Mucosa of stomach (tissue), 1 donor: ENCODE results near the gene SH3PXD2A.

ENCODE experiments used
- H3K27me3 ChIP-seq: one replicate; pipeline ENCODE4 v1.7.0; 2013; ENCODE audit warnings: mild to moderate bottlenecking, low read length; ENCODE audit not compliant: control insufficient read depth, insufficient read depth
- H3K36me3 ChIP-seq: one replicate; pipeline ENCODE4 v1.7.0; 2013; ENCODE audit warnings: low read length; ENCODE audit not compliant: control insufficient read depth, insufficient read depth
- H3K4me1 ChIP-seq: one replicate; pipeline ENCODE4 v1.7.0; 2013; ENCODE audit warnings: mild to moderate bottlenecking, low read length; ENCODE audit not compliant: control insufficient read depth, insufficient read depth
- H3K4me3 ChIP-seq: one replicate; pipeline ENCODE4 v1.7.0; 2013; ENCODE audit warnings: low read length
- H3K9ac ChIP-seq: one replicate; pipeline ENCODE4 v1.7.0; 2013; ENCODE audit warnings: mild to moderate bottlenecking, low read length, moderate library complexity
- H3K9me3 ChIP-seq: one replicate; pipeline ENCODE4 v1.7.0; 2013; ENCODE audit warnings: mild to moderate bottlenecking, low read length, moderate library complexity; ENCODE audit not compliant: control insufficient read depth
- donor health status: Pancreatic carcinoma.

SH3PXD2A gene

DNA sequence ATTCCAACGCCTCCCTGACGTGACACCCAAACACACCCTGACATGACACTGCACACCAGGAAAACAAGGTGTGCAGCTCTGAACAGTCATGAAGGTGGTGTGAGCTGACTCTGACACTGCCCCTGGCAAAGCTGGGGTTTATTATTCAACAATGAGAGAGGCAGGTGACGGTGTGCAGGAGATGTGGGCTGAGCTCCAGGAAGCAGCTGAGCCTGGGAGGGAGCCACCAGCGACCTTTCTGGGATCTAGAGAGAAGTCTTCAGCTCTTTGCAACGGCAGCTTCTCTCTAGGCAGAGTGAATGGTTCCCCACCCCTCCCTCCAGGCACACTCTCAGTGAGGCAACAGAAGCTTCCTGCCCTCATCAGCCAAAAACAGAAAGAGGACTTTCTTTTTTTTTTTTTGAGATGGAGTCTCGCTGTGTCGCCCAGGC, 65.6 kb downstream of the SH3PXD2A start:
- Histone ChIP-seq H3K27me3 (no peaks in the 10 kb centered on the region), H3K4me1 (peaks cover 76% of the 10 kb centered on the region), H3K4me3 (no peak overlapping the region), H3K9ac (no peak overlapping the region), H3K9me3 (no peaks in the 10 kb centered on the region), H3K36me3 (no peaks in the 10 kb centered on the region)

DNA sequence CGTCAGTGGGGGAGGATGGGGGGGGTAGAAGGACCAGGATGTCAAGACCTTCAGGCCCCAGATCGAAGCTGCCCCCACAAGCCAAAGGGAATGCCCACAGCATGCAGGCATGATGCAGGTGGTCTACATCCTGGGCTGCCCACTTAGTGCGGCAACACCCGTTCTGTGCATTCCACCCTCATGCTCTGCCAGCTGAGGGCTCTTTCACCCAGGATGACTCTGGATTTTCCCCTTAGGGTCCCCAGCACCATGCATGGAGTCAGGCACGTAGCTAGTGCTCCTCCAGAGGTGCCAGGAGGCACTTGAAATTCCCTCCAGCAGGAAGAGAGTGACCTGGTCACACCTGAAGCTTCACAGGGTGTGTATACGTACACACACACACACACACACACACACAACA, 66.2 kb downstream of the SH3PXD2A start:
- peak overlapping the region; percentile 8 for H3K9ac ChIP-seq
- no peaks in the 10 kb centered on the region for H3K36me3 ChIP-seq
- H3K4me1 ChIP-seq, result peaks cover 76% of the 10 kb centered on the region
- no peaks in the 10 kb centered on the region for H3K27me3 ChIP-seq
- no peak overlapping the region for H3K4me3 ChIP-seq
- no peaks in the 10 kb centered on the region for H3K9me3 ChIP-seq

DNA sequence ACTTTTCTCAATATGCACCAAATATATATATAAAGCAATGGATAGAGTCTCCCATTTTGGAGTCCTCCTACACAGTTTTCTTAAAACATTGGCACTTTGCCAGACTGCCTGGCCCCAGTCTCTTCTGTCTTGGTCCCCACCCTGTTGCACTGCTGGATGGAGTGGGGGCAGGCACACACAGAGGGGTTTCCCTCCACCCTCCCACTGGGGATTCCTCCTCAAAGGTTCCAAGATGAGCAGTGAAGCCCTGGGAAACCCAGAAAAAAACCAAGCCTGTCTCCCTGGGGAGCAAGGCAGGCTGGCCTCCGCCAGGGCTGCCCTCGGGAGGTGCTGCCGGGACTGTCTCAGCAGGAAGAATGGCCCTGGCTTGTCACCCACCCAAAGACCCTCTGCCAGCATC, 68.0 kb downstream of the SH3PXD2A start:
- Histone ChIP-seq H3K27me3 (no peaks in the 10 kb centered on the region), H3K9me3 (no peaks in the 10 kb centered on the region), H3K36me3 (no peaks in the 10 kb centered on the region), H3K4me3 (no peak overlapping the region), H3K9ac (no peak overlapping the region), H3K4me1 (peaks cover 72% of the 10 kb centered on the region)

DNA sequence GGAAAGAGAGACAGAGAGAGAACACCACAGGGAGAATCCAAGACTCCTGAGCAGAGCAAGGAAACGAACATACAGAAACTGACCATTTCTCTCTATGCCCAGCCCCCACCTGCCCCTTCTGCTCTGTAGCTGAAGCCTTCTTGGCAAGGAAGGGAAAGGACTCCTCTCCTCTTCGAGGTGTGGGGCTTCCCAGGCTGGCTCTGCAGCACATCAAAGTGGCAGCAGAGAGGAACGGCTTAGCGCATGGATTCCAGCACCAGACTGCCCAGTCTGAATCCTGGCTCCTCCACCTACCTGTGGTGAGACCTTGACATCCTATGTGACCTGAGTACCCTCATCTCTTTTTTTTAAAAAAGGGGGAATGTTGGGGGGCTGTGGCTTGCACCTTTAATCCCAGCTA, 69.4 kb downstream of the SH3PXD2A start:
- H3K4me3 ChIP-seq, result no peak overlapping the region
- no peaks in the 10 kb centered on the region for H3K9me3 ChIP-seq
- H3K9ac ChIP-seq, result no peak overlapping the region
- no peaks in the 10 kb centered on the region for H3K27me3 ChIP-seq
- H3K4me1 ChIP-seq, result peaks cover 72% of the 10 kb centered on the region
- H3K36me3 ChIP-seq, result no peaks in the 10 kb centered on the region

DNA sequence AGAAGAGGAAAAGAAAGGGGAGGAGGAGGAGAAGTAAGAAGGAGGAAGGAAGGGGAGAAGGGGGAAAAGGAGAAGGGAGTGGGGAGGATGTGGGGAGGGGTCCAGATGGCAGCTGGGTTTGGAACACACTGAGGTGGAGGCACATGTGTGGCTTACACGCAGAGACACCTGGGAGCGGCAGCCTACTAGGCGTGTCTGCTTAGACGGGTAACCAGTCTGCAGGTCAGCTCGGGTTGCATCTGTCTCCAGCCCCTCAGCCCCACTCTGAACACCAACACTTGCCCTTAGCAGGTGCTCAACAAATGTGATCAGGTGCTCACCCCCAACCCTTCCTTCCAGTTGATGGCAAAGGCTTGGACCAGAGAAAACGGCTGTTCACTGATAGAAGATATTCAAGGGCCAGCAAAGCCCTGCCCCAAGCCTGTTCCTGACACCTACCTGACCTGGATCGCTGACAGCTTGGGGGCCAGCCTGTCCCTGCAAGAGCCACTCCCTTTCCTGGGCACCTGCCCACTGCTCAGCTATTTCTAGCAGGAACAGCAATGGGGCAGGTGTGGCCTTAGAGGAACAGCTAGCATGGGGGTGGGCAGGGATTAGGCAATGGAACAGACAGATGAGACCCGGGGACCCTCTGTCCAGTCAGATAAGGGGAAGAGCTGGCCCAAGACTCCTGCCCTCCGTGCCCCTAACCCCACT, 70.5 kb downstream of the SH3PXD2A start:
- Histone ChIP-seq H3K36me3 (no peaks in the 10 kb centered on the region), H3K4me1 (peaks cover 75% of the 10 kb centered on the region), H3K4me3 (no peak overlapping the region), H3K9ac (no peak overlapping the region), H3K27me3 (no peaks in the 10 kb centered on the region), H3K9me3 (no peaks in the 10 kb centered on the region)

DNA sequence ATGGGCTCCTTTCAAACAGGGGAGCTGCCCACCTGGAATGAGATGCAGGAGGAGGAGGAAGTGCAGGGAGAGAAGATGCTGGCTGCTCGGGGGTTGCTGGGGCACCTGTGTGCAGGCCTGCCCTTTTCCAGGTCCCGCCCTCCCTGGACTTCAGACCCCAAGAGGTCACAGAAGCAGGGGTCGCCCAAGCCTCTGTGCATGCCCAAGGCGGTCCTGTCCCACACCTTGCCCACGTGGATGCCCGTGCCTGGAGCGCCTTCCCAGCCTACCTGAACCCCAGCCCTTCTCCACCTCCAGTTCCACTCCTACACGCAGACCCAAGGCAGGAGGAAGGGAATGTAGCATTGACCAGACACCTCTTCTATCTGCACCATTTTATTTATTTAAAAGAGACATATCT, 71.3 kb downstream of the SH3PXD2A start:
- no peaks in the 10 kb centered on the region for H3K9me3 ChIP-seq
- peaks cover 75% of the 10 kb centered on the region for H3K4me1 ChIP-seq
- peak overlapping the region; percentile 3 for H3K9ac ChIP-seq

DNA sequence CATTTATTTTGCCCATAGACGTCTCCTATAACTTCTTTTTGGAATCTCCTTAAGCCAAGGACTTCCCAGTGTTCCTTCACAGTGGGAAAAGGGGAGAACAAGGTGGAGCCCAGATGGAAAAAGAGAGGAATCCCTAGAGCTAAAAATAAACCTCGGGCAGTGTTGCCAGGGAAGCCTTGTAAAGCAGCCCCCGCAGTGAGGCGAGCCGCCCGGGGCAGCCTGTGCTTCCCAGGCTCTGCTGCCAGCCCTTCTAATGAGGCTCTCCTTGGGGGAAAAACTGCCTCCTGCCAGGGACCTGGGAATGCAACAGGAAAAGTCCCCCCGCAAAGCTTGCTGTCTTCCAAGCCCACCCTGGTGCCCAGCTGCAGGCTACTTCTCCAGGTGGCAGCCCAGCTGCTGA, 71.7 kb downstream of the SH3PXD2A start:
- Histone ChIP-seq H3K4me1 (peaks cover 73% of the 10 kb centered on the region), H3K4me3 (no peak overlapping the region), H3K9ac (peak overlapping the region; percentile 3), H3K36me3 (no peaks in the 10 kb centered on the region), H3K27me3 (no peaks in the 10 kb centered on the region), H3K9me3 (no peaks in the 10 kb centered on the region)

More for the DNA sequence above, 71.3 kb downstream of the SH3PXD2A start:
- Histone ChIP-seq H3K36me3 (no peaks in the 10 kb centered on the region), H3K4me3 (no peak overlapping the region), H3K27me3 (no peaks in the 10 kb centered on the region)

DNA sequence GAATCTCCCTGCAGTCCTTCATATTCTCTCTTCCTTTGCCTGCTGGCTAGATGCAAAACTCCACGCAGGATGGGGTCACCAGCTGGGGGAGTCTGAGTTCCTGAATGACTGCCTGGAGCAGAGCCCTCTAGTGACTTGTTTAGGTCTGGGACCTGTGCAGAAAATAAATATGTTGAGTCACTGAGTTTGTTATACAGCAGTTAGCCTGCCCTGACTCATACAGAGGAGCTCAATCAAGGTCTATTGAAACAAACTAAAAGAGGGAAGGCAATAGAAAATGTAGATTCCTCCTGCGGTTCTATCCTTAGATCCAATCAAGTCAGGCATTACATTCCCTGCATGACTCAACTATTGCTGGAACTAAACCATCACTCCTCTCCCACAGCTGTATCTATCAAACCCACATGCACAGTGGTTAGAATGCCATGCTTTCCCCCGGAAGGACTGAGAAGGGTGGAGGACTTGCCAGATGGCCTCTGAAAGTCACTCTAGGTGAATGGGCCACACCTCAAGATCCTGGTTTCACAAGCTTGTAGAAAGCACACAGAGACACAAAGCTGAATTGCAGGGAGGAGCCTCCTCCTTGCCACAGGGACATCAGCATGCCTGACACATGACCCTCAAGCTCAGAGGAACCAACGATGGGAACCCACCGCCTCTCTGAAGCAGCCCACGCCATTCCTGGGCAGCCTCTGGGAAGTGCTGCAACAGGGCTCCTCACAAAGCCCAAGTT, 73.9 kb downstream of the SH3PXD2A start:
- no peaks in the 10 kb centered on the region for H3K27me3 ChIP-seq
- H3K9me3 ChIP-seq, result no peaks in the 10 kb centered on the region
- H3K4me1 ChIP-seq, result peaks cover 76% of the 10 kb centered on the region
- H3K36me3 ChIP-seq, result no peaks in the 10 kb centered on the region
- peak overlapping the region; percentile 9 for H3K4me3 ChIP-seq
- no peak overlapping the region for H3K9ac ChIP-seq

DNA sequence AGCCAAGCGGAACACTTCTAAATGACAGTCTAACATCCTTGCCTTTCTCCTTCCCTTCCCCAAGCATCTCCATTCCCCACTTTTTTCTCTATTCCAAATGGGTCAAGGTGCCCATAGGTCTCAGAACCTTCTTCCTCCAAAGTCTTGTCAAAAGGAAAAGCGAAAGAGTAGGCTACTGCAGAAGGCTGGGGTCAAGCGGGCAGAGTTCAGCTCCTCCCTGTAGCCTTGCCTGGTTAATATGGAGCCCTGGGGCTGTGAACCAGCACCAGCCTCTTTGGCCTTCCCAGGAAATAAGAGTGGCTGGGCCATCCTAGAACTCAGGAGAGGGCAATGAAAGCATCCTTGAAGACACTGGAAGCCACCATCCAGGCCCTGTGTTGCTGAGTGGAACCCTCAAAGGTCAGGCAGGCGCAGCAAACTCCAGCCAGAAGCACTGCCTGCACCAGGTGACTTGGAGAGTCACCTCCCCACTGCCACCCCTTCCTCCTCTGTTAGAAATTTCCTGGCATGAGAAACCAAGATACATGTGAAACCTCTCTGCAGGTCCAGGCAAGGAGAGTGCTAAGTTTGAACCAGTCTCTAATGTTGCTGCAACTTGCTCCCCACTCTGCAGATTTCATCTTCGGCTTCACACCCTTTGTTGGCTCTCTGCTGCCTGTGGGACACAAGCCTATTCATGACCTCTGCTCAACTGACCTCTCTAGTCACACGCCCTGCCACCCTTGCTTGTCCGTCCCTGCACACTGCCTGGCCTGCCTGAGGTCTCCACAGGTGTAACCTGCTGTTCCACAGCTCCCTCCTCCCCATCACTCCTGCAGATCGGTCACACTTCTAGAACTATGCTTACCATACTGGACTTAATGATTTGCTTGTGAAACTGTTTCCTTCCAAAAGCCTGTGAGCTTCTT, 74.9 kb downstream of the SH3PXD2A start:
- H3K27me3 ChIP-seq, result no peaks in the 10 kb centered on the region
- no peaks in the 10 kb centered on the region for H3K9me3 ChIP-seq
- no peak overlapping the region for H3K9ac ChIP-seq
- H3K4me3 ChIP-seq, result no peak overlapping the region
- peaks cover 73% of the 10 kb centered on the region for H3K4me1 ChIP-seq
- no peaks in the 10 kb centered on the region for H3K36me3 ChIP-seq

DNA sequence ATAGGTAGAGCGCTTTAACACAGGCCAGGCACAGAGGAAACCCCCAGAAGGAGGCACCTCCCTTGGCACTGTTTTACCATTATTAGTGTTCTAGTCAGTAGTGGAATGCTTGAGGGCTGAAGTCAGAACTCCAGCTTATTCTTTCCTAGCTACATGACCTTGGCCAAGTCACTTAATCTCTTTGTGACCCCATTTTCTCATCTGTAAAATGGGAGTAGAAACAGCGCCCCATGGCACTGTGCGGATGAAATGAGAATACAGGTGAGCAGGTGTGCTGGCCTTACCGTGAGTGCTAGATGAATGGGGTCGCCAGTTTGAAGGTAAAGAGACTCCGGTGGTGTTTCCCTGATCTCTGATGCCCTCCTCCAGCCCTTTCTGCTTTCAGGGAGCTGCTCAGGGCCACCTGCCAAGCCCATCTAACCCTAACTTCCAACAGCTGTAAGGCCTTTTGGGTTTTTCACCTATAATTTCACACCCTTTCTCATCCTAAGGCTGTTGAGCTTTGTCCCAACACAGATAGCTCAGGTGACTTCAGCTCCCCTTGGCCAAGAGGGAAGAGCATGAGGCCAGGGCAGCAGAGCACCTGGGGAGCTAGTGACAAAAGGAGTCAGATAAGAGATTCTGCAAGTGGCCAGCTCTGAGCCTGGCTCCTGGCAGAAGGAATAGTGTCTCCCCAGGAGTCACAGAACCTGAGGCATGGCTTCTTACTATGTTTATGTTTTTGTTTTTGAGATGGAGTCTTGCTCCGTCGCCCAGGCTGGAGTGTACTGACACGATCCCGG, 76.8 kb downstream of the SH3PXD2A start:
- Histone ChIP-seq H3K4me1 (peaks cover 53% of the 10 kb centered on the region), H3K36me3 (no peaks in the 10 kb centered on the region), H3K9me3 (no peaks in the 10 kb centered on the region), H3K9ac (no peak overlapping the region), H3K27me3 (no peaks in the 10 kb centered on the region), H3K4me3 (no peak overlapping the region)

DNA sequence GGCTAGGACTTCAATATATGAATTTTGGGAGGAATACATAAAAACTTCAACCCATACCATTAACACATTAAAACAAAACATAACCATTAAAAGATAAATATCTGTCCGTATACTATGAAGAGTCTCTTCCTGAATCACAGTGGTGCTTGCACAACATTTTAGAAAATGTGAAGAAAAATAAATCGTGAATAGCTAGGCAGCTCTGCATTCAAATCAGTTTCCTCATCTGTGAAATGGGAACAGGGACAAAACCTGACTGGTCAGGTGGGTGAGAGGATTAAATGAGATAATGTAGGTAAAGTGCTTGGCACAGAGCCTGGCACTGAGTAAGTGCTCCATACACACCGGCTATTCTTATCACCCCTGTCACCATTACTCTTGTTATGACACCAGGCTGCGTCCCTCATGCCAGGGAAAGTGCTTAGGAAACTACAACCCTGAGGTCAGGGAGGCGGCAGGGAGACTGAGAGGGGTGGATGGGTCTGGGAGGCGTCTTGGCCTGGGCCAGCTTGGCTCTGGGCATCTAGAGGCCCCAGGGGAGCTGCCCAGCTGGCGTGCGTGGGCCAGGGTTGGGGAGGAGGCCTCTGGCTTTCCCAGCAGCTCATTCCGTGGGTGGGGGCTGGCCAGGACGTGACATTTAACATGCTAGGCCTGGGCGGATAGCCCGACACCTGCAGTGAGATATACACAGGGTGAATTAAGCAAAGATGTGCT, 78.3 kb downstream of the SH3PXD2A start:
- no peak overlapping the region for H3K9ac ChIP-seq
- no peaks in the 10 kb centered on the region for H3K27me3 ChIP-seq
- no peaks in the 10 kb centered on the region for H3K9me3 ChIP-seq
- H3K4me1 ChIP-seq, result peaks cover 57% of the 10 kb centered on the region
- no peak overlapping the region for H3K4me3 ChIP-seq
- H3K36me3 ChIP-seq, result no peaks in the 10 kb centered on the region
